Calu3 (cell line): ENCODE results near the gene RNF39. TPM values are rescaled to one million over a fixed set of nuclear protein-coding genes. Genes with fewer than 3 reads are reported as not detected.
"Not testable (repeated sequence)": the region's sequence is repeated elsewhere in the genome, so short reads cannot be mapped to it uniquely, and the experiment has no call there.

Source experiments
- BruUV-seq: library from RNA; stranded (reverse); fragments of 400-500 nt; replicated peaks from 2 replicates; lab custom pipeline; 2021; lab: Mats Ljungman, UMichigan
- CTCF ChIA-PET: fragments of 300-600 bp; sonication (Branson Sonifier 250); formaldehyde crosslinking; loops from one replicate; lab custom pipeline; 2022; ENCODE audit warnings: antibody characterized with exemption; lab: Charles Lee
- DNase-seq: peaks from one replicate; pipeline ENCODE4 v3.0.0; 2022
- H3K27ac Mint-ChIP-seq: one replicate; pipeline ENCODE4 v1.8.0; 2022; ENCODE audit warnings: mixed read lengths; ENCODE audit not compliant: unreplicated experiment
- H3K27me3 Mint-ChIP-seq: one replicate; pipeline ENCODE4 v1.8.0; 2022; ENCODE audit warnings: mixed read lengths; ENCODE audit not compliant: unreplicated experiment
- H3K36me3 Mint-ChIP-seq: one replicate; pipeline ENCODE4 v1.8.0; 2022; ENCODE audit warnings: mild to moderate bottlenecking, moderate library complexity, mixed read lengths; ENCODE audit not compliant: insufficient read depth, unreplicated experiment
- H3K4me1 Mint-ChIP-seq: one replicate; pipeline ENCODE4 v1.8.0; 2022; ENCODE audit warnings: mild to moderate bottlenecking, low read depth, mixed read lengths; ENCODE audit not compliant: unreplicated experiment
- H3K4me3 Mint-ChIP-seq: one replicate; pipeline ENCODE4 v1.8.0; 2022; ENCODE audit warnings: mild to moderate bottlenecking, low read depth, moderate library complexity, mixed read lengths; ENCODE audit not compliant: unreplicated experiment
- H3K9me3 Mint-ChIP-seq: one replicate; pipeline ENCODE4 v1.8.0; 2022; ENCODE audit warnings: low read depth, mixed read lengths; ENCODE audit not compliant: unreplicated experiment
- CTCF ChIP-seq: fragments of 200-600 bp; IDR thresholded peaks from one replicate; pipeline ENCODE4 v1.8.0; 2022; ENCODE audit warnings: antibody characterized with exemption; ENCODE audit not compliant: unreplicated experiment
- intact Hi-C: fragments of 100-400 bp; cut with micrococcal nuclease; formaldehyde crosslinking; loops from one replicate; pipeline ENCODE4 v1.10.0; 2022; ENCODE audit not compliant: unreplicated experiment
- total RNA-seq: library from RNA; stranded (reverse); gene quantifications from 2 replicates; pipeline ENCODE4 v1.2.3, GENCODE V29; 2022

Gene RNF39
- total RNA-seq, 1 experiment from 2014 or later = 1.3 TPM

GRCh38 chr6:30029588-30029987, 46.0 kb downstream of the RNF39 start:
- TF ChIP-seq CTCF = no peak
- CTCF ChIA-PET = no interaction called here
- no peaks in the 10 kb centered on the region for H3K27me3 Mint-ChIP-seq
- no peak for DNase-seq
- no peaks in the 10 kb centered on the region for H3K9me3 Mint-ChIP-seq
- intact Hi-C loops = no loop called here
- no peaks in the 10 kb centered on the region for H3K36me3 Mint-ChIP-seq
- BruUV-seq = no TSS peak
- H3K4me1 Mint-ChIP-seq = no peaks in the 10 kb centered on the region
- no peak overlapping the region for H3K4me3 Mint-ChIP-seq
- no peak overlapping the region for H3K27ac Mint-ChIP-seq

GRCh38 chr6:30025186-30025585, 50.4 kb downstream of the RNF39 start:
- Mint-ChIP-seq H3K4me1 (no peaks in the 10 kb centered on the region), H3K4me3 (no peak overlapping the region), H3K27ac (no peak overlapping the region), H3K36me3 (no peaks in the 10 kb centered on the region), H3K27me3 (no peaks in the 10 kb centered on the region), H3K9me3 (no peaks in the 10 kb centered on the region)
- BruUV-seq = no TSS peak
- intact Hi-C loops = no loop called here
- TF ChIP-seq CTCF = no peak
- CTCF ChIA-PET = no interaction called here
- no peak for DNase-seq

GRCh38 chr6:30022712-30023111, 52.9 kb downstream of the RNF39 start:
- intact Hi-C loops, H3K4me1 Mint-ChIP-seq, BruUV-seq, H3K4me3 Mint-ChIP-seq, H3K27ac Mint-ChIP-seq, H3K9me3 Mint-ChIP-seq, H3K27me3 Mint-ChIP-seq, CTCF ChIA-PET, H3K36me3 Mint-ChIP-seq, DNase-seq: not testable (repeated sequence)

- TF ChIP-seq CTCF = no peak
These were observed 53.4 kb downstream of the RNF39 start for GRCh38 chr6:30022189-30022588.

GRCh38 chr6:30020626-30021025, 54.9 kb downstream of the RNF39 start:
- intact Hi-C loops = no loop called here
- no TSS peak for BruUV-seq
- H3K9me3 Mint-ChIP-seq = no peaks in the 10 kb centered on the region
- no peaks in the 10 kb centered on the region for H3K36me3 Mint-ChIP-seq
- H3K27ac Mint-ChIP-seq = no peak overlapping the region
- no peak overlapping the region for H3K4me3 Mint-ChIP-seq
- CTCF ChIA-PET = interaction anchor here (0.6 to 1.2 kb wide), 3 partner anchors 14 to 660 kb away, joined by 3 to 4 read pairs (median 4); partner anchors contain the start of gene POLR1H
- no peak for TF ChIP-seq CTCF
- H3K4me1 Mint-ChIP-seq = no peaks in the 10 kb centered on the region
- H3K27me3 Mint-ChIP-seq = no peaks in the 10 kb centered on the region
- DNase-seq = no peak

More at GRCh38 chr6:30022189-30022588, 53.4 kb downstream of the RNF39 start:
- no peaks in the 10 kb centered on the region for H3K4me1 Mint-ChIP-seq
- H3K4me3 Mint-ChIP-seq = no peak overlapping the region
- DNase-seq = no peak
- no peak overlapping the region for H3K27ac Mint-ChIP-seq
- intact Hi-C loops = no loop called here
- H3K9me3 Mint-ChIP-seq = no peaks in the 10 kb centered on the region
- CTCF ChIA-PET = no interaction called here
- no TSS peak for BruUV-seq
- H3K36me3 Mint-ChIP-seq = no peaks in the 10 kb centered on the region
- no peaks in the 10 kb centered on the region for H3K27me3 Mint-ChIP-seq

Other genes with a start within 250 kb of the RNF39 start
- gene HLA-G, start 247.9 kb downstream of the RNF39 start, total RNA-seq = 0.45 and 1.5 TPM in 2 replicates
- 451 and 963 TPM in 2 replicates for gene HLA-A, start 133.2 kb downstream of the RNF39 start, total RNA-seq
- 25.1 and 25.2 TPM in 2 replicates for gene POLR1H, start 14.5 kb downstream of the RNF39 start, total RNA-seq
- gene PPP1R11, start 8.6 kb downstream of the RNF39 start, total RNA-seq = 72.8 and 75.2 TPM in 2 replicates
- gene TRIM31, start 37.3 kb upstream of the RNF39 start, total RNA-seq = 161 and 181 TPM in 2 replicates
- gene TRIM40, start 60.4 kb upstream of the RNF39 start, total RNA-seq = 0.29 TPM in 1 of 2 replicates, not detected in the other
- gene TRIM10, start 85.4 kb upstream of the RNF39 start, total RNA-seq = 1.8 and 2.7 TPM in 2 replicates
- 11.8 and 13.5 TPM in 2 replicates for gene TRIM15, start 87.8 kb upstream of the RNF39 start, total RNA-seq
- gene TRIM26, start 137.6 kb upstream of the RNF39 start, total RNA-seq = 89.9 and 118 TPM in 2 replicates